Sigmoid colon (tissue), 4 donors: ENCODE measurements around the gene EGR4.

Experiments
- EP300 ChIP-seq, 4 donors: sonication (generic); formaldehyde crosslinking; IDR thresholded peaks; one replicate each; pipeline ENCODE4 v1.6.1; 2017; ENCODE audit warnings: antibody characterized with exemption in 4 of 4
- POLR2A ChIP-seq, 2 donors: fragments of 450-650 bp; IDR thresholded peaks; one replicate each; pipeline ENCODE4 v1.6.1; 2016; ENCODE audit warnings: antibody characterized with exemption in 2 of 2, mild to moderate bottlenecking in 2 of 2, moderate library complexity in 2 of 2
- POLR2AphosphoS5 ChIP-seq, 4 donors: sonication (generic); formaldehyde crosslinking; IDR thresholded peaks; one replicate each; pipeline ENCODE4 v1.6.1; 2017; ENCODE audit warnings: antibody characterized with exemption in 4 of 4
- TF ChIP-seq, protein P1 (sequence below), 4 experiments: fragments of 450-650 bp in 3 of 4; fragments of 200-600 bp in 1 of 4; IDR thresholded peaks; one replicate each; pipeline ENCODE4 v1.5.1; 2016 to 2019; ENCODE audit warnings: antibody characterized with exemption in 4 of 4, mild to moderate bottlenecking in 3 of 4, moderate library complexity in 2 of 4

DNA sequence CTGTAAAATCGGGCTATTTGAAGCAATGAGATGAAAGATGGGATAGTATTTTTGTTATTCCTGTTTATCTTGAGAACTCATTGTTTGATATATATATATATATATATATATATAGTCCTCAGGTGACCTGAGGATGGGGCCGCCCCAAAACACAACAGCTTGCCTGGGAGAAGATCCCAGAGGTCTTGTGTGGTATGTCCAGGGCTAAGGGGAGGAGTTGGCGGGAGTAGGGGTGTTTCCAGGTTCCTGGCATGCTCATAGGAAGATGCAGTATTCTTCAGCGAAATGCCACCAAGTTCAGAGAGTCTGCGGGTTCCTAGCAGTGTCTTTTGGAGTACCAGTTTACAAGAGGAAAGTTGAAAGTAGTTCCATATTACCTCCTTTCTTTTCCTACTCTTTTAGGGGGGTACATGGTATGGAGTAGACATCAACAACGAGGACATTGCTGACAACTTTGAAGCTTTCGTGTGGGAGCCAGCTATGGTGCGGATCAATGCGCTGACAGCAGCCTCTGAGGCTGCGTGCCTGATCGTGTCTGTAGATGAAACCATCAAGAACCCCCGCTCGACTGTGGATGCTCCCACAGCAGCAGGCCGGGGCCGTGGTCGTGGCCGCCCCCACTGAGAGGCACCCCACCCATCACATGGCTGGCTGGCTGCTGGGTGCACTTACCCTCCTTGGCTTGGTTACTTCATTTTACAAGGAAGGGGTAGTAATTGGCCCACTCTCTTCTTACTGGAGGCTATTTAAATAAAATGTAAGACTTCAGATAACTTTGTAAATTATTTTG, 40.9 kb downstream of the EGR4 start:
- TF ChIP-seq POLR2A (IDR thresholded peaks at IDR 0.05), result no peak
- TF ChIP-seq EP300 (IDR thresholded peaks at IDR 0.05), result no peak
- TF ChIP-seq, protein P1, sequence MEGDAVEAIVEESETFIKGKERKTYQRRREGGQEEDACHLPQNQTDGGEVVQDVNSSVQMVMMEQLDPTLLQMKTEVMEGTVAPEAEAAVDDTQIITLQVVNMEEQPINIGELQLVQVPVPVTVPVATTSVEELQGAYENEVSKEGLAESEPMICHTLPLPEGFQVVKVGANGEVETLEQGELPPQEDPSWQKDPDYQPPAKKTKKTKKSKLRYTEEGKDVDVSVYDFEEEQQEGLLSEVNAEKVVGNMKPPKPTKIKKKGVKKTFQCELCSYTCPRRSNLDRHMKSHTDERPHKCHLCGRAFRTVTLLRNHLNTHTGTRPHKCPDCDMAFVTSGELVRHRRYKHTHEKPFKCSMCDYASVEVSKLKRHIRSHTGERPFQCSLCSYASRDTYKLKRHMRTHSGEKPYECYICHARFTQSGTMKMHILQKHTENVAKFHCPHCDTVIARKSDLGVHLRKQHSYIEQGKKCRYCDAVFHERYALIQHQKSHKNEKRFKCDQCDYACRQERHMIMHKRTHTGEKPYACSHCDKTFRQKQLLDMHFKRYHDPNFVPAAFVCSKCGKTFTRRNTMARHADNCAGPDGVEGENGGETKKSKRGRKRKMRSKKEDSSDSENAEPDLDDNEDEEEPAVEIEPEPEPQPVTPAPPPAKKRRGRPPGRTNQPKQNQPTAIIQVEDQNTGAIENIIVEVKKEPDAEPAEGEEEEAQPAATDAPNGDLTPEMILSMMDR (IDR thresholded peaks at IDR 0.05), result no peak
- TF ChIP-seq POLR2AphosphoS5 (IDR thresholded peaks at IDR 0.05), result no peak
